Measurements from ENCODE around the gene ZC3H11A. TPM values are rescaled to one million over a fixed set of nuclear protein-coding genes. Genes with fewer than 3 reads are reported as not detected.

ZC3H11A gene
- total and polyA plus RNA-seq, 2 donors (not counting 3 experiments of a cell fraction or from before 2014, with no cell fraction given), result 36.8 to 72.6 TPM

- Histone ChIP-seq H3K36me3 (ENCODE audit: control insufficient read depth in 2 of 2, extremely low read depth in 1 of 2, insufficient read depth in 2 of 2, low read length in 2 of 2) (no peaks in the 10 kb centered on the region), H3K27ac (ENCODE audit: insufficient read depth, low read depth, low read length) (no peak overlapping the region), H3K4me2 (ENCODE audit: insufficient read depth, low read length) (no peak overlapping the region), H3K79me2 (ENCODE audit: control insufficient read depth, insufficient read depth, low read length) (no peaks in the 10 kb centered on the region), H3K9me1 (replicated peaks; ENCODE audit: control insufficient read depth, extremely low read depth, insufficient read depth, low read length) (no peaks in the 10 kb centered on the region), H3K4me1 (ENCODE audit: control insufficient read depth, extremely low read depth, insufficient read depth, low read length) (no peaks in the 10 kb centered on the region), H3K4me3 (replicated peaks in 1 of 3; ENCODE audit: insufficient read depth in 1 of 3, low read depth in 1 of 3, low read length in 3 of 3) (no peak overlapping the region), H2AFZ (ENCODE audit: low read depth, low read length) (no peak overlapping the region), H4K20me1 (replicated peaks; ENCODE audit: control insufficient read depth, extremely low read depth, insufficient read depth, low read length) (no peaks in the 10 kb centered on the region), H3K27me3 (ENCODE audit: control insufficient read depth in 2 of 2, insufficient read depth in 2 of 2, low read length in 2 of 2) (peaks cover 4 to 6% of the 10 kb centered on the region in 2 experiments), H3K9ac (replicated peaks; ENCODE audit: extremely low read depth, insufficient read depth, low read length) (no peak overlapping the region), H3K9me3 (replicated peaks; ENCODE audit: control insufficient read depth, insufficient read depth, low read length) (no peaks in the 10 kb centered on the region)
- ChIA-PET POLR2A (no interaction called here), CTCF (no interaction called here)
- TF ChIP-seq FOS (IDR thresholded peaks at IDR 0.05; ENCODE audit: borderline replicate concordance, insufficient read depth, low read length), result no peak
- no peak for TF ChIP-seq JUN (IDR thresholded peaks at IDR 0.05; ENCODE audit: borderline replicate concordance, insufficient read depth, insufficient read length, low read depth)
- TF ChIP-seq CTCF (IDR thresholded peaks at IDR 0.05; ENCODE audit: extremely low read depth in 1 of 2, insufficient read depth in 1 of 2, low read depth in 1 of 2, low read length in 2 of 2), result no peak
- TF ChIP-seq MAX (IDR thresholded peaks at IDR 0.05; ENCODE audit: insufficient read depth, insufficient read length), result no peak
- no peak for TF ChIP-seq MYC (IDR thresholded peaks at IDR 0.05; ENCODE audit: low read depth, low read length)
- no peak for TF ChIP-seq POLR2AphosphoS5 (IDR thresholded peaks at IDR 0.05; ENCODE audit: insufficient read depth, low read depth, low read length)
- TF ChIP-seq EZH2 (IDR thresholded peaks at IDR 0.05; ENCODE audit: borderline replicate concordance, low read depth, low read length, severe bottlenecking), result no peak
- TF ChIP-seq GATA2 (IDR thresholded peaks at IDR 0.05; ENCODE audit: insufficient read depth, insufficient read length, low read depth, low read length), result no peak
- no peak for TF ChIP-seq POLR2A (IDR thresholded peaks at IDR 0.05; ENCODE audit: low read depth, low read length)
- DNase-seq (ENCODE audit: low read depth, low spot score) (no peak), FAIRE-seq (no peak)
- dilution Hi-C loops (cut with MboI; ENCODE audit: extremely low pct_ligation_motif_present, low sequenced_read_pairs), result no loop called here
- intact Hi-C loops (cut with micrococcal nuclease), result no loop called here
- no TSS peak for BruUV-seq (replicated peaks)
Measured at GRCh38 chr1:203763505-203763904, 31.9 kb upstream of the ZC3H11A start.

Data from endothelial cell of umbilical vein (primary cell).